Measurements from ENCODE around the gene MGAT3. TPM values are rescaled to one million over a fixed set of nuclear protein-coding genes. Genes with fewer than 3 reads are reported as not detected.

Gene MGAT3
- total RNA-seq, 2 experiments from 2014 or later, result 16.3 to 44.3 TPM

DNA sequence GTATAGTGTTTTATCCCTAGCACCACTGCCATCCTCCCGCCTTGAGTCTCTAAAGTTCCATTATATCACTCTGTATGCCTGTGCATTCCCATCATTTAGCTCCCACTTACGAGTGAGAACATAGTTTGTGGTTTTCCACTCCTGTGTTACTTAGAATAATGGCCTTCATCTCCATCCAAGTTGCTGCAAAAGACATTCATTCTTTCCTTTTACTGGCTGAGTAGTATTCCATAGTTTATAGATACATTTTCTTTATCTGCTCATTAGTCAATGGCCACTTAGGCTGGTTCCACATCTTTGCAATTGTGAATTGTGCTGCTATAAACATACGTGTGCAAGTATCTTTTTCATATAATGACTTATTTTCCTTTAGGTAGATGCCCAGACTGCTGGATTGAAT is 32.8 kb upstream of the MGAT3 start:
- H3K9me3 ChIP-seq (ENCODE audit: low read length), result no peaks in the 10 kb centered on the region
- no peak overlapping the region for H3K27ac ChIP-seq (ENCODE audit: low read depth, low read length, poor library complexity, severe bottlenecking)
- H2AFZ ChIP-seq (ENCODE audit: low read length), result no peak overlapping the region
- H3K36me3 ChIP-seq (ENCODE audit: insufficient read depth, low read length), result peaks cover 79% of the 10 kb centered on the region
- DNase-seq (ENCODE audit: low spot score), result no peak
- POLR2A ChIA-PET, result interaction anchor here (0.7 kb wide), 1 partner anchor 17 kb away, joined by 6 read pairs; no protein-coding TSS in a partner anchor
- no peak for TF ChIP-seq EZH2phosphoT487 (IDR thresholded peaks at IDR 0.05; ENCODE audit: borderline replicate concordance, low read depth, low read length)
- TF ChIP-seq, protein P1, sequence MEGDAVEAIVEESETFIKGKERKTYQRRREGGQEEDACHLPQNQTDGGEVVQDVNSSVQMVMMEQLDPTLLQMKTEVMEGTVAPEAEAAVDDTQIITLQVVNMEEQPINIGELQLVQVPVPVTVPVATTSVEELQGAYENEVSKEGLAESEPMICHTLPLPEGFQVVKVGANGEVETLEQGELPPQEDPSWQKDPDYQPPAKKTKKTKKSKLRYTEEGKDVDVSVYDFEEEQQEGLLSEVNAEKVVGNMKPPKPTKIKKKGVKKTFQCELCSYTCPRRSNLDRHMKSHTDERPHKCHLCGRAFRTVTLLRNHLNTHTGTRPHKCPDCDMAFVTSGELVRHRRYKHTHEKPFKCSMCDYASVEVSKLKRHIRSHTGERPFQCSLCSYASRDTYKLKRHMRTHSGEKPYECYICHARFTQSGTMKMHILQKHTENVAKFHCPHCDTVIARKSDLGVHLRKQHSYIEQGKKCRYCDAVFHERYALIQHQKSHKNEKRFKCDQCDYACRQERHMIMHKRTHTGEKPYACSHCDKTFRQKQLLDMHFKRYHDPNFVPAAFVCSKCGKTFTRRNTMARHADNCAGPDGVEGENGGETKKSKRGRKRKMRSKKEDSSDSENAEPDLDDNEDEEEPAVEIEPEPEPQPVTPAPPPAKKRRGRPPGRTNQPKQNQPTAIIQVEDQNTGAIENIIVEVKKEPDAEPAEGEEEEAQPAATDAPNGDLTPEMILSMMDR (conservative IDR thresholded peaks at IDR 0.05; ENCODE audit: low read length), result no peak
- H3K4me3 ChIP-seq (ENCODE audit: low read depth, low read length, poor library complexity, severe bottlenecking), result no peak overlapping the region
- H3K4me1 ChIP-seq (ENCODE audit: insufficient read depth, low read length, poor library complexity, severe bottlenecking), result peaks cover 2% of the 10 kb centered on the region
- H3K9me2 ChIP-seq (ENCODE audit: insufficient read depth, low read length), result no peaks in the 10 kb centered on the region
- no peaks in the 10 kb centered on the region for H3K79me2 ChIP-seq (ENCODE audit: insufficient read depth, low read depth, low read length)
- CTCF ChIA-PET (ENCODE audit: unreplicated experiment), result no interaction called here
- H4K20me1 ChIP-seq (ENCODE audit: insufficient read depth, low read length), result no peaks in the 10 kb centered on the region
- intact Hi-C loops (cut with micrococcal nuclease; ENCODE audit: unreplicated experiment), result no loop called here
- TSS peak; percentile 63 for BruUV-seq (replicated peaks)
- no peak overlapping the region for H3K4me2 ChIP-seq (ENCODE audit: low read length)

DNA sequence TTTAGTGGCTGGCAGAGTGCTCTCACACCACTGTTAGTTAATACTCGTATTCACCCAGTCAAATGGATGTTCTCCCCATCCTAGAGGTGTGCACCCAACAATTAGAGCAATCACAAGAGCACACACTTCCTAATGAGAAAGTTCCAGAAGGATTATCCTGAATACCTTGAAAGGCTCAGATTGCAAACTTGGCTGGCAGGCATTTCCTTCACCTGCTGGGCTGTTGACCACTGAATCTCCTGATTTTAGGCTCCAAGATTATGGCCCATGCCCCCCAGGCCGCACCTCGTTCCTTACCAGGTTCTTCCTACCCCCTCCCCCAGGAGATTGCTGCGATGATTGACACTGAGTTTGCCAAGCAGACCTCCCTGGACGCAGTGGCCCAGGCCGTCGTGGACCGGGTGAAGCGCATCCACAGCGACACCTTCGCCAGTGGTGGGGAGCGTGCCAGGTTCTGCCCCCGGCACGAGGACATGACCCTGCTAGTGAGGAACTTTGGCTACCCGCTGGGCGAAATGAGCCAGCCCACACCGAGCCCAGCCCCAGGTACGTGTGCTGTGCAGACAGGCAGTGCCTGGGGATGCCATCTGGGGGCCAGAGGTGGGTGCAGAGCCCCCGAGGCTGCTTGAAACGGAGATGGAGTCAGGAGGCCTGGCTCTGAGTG is 30.3 kb upstream of the MGAT3 start:
- Histone ChIP-seq H3K79me2 (ENCODE audit: insufficient read depth, low read depth, low read length) (no peaks in the 10 kb centered on the region), H2AFZ (ENCODE audit: low read length) (no peak overlapping the region), H3K9me3 (ENCODE audit: low read length) (no peaks in the 10 kb centered on the region), H3K36me3 (ENCODE audit: insufficient read depth, low read length) (peaks cover 78% of the 10 kb centered on the region), H3K4me1 (ENCODE audit: insufficient read depth, low read length, poor library complexity, severe bottlenecking) (no peaks in the 10 kb centered on the region), H3K4me2 (ENCODE audit: low read length) (no peak overlapping the region), H3K9me2 (ENCODE audit: insufficient read depth, low read length) (no peaks in the 10 kb centered on the region), H4K20me1 (ENCODE audit: insufficient read depth, low read length) (no peaks in the 10 kb centered on the region), H3K4me3 (ENCODE audit: low read depth, low read length, poor library complexity, severe bottlenecking) (no peak overlapping the region), H3K27ac (ENCODE audit: low read depth, low read length, poor library complexity, severe bottlenecking) (no peak overlapping the region)
- BruUV-seq (replicated peaks), result no TSS peak
- TF ChIP-seq, protein P1 (conservative IDR thresholded peaks at IDR 0.05; ENCODE audit: low read length), result no peak
- TF ChIP-seq EZH2phosphoT487 (IDR thresholded peaks at IDR 0.05; ENCODE audit: borderline replicate concordance, low read depth, low read length), result no peak
- POLR2A ChIA-PET, result no interaction called here
- DNase-seq (ENCODE audit: low spot score), result no peak
- intact Hi-C loops (cut with micrococcal nuclease; ENCODE audit: unreplicated experiment), result no loop called here
- CTCF ChIA-PET (ENCODE audit: unreplicated experiment), result interaction anchor here (0.6 kb wide), 1 partner anchor 16 kb away, joined by 3 read pairs; no protein-coding TSS in a partner anchor

Data from OCI-LY7 (cell line).